H1 (cell line): ENCODE data around the gene PHF14. TPM values are rescaled to one million over a fixed set of nuclear protein-coding genes. Genes with fewer than 3 reads are reported as not detected.

Experiments
- CTCF ChIA-PET: fragments of 300-600 bp; sonication (Branson Sonifier 250); formaldehyde crosslinking; loops from one replicate; lab custom pipeline; 2021; ENCODE audit not compliant: partially characterized antibody; lab: Charles Lee
- POLR2A ChIA-PET: fragments of 300-600 bp; sonication (Branson Sonifier 250); formaldehyde crosslinking; loops from one replicate; lab custom pipeline; 2021; ENCODE audit warnings: inconsistent platforms; ENCODE audit not compliant: partially characterized antibody; lab: Charles Lee
- DNase-seq, 2 experiments: peaks; one replicate each; pipeline versions ENCODE4 v3.0.0 to v3.0.0-alpha.2; 2010 to 2022; ENCODE audit warnings: low spot score in 2 of 2, low read depth in 1 of 2, mixed read lengths in 1 of 2
- FAIRE-seq: peaks from 2 replicates; lab custom pipeline; 2011; peaks lifted over from hg19 to GRCh38; lab: Jason Lieb, UNC
- H2AFZ ChIP-seq: 2 replicates; pipeline ENCODE4 v1.8.1; 2012; ENCODE audit warnings: low read length, inconsistent platforms
- H2AK5ac ChIP-seq: 2 replicates; pipeline ENCODE4 v1.6.1; 2013; ENCODE audit warnings: low read depth, low read length
- H2BK120ac ChIP-seq: replicated peaks from 2 replicates; pipeline ENCODE3; 2013; ENCODE audit warnings: low read depth, low read length, inconsistent platforms
- H2BK12ac ChIP-seq: 2 replicates; pipeline ENCODE4 v1.6.1; 2013; ENCODE audit warnings: low read depth, low read length
- H2BK15ac ChIP-seq: 2 replicates; pipeline ENCODE4 v1.6.1; 2013; ENCODE audit warnings: low read length
- H2BK20ac ChIP-seq: 2 replicates; pipeline ENCODE4 v1.6.1; 2013; ENCODE audit warnings: low read length
- H2BK5ac ChIP-seq: 2 replicates; pipeline ENCODE4 v1.6.1; 2013; ENCODE audit warnings: low read depth, low read length
- H3K14ac ChIP-seq: 2 replicates; pipeline ENCODE4 v1.6.1; 2013; ENCODE audit warnings: inconsistent platforms; ENCODE audit not compliant: insufficient read length
- H3K18ac ChIP-seq: 2 replicates; pipeline ENCODE4 v1.6.1; 2013; ENCODE audit warnings: low read length; ENCODE audit errors: extremely low read depth
- H3K23ac ChIP-seq: 2 replicates; pipeline ENCODE4 v1.6.1; 2013; ENCODE audit warnings: inconsistent platforms; ENCODE audit not compliant: insufficient read length
- H3K23me2 ChIP-seq: 2 replicates; pipeline ENCODE4 v1.6.1; 2013; ENCODE audit warnings: low read depth, low read length
- H3K27ac ChIP-seq: 2 replicates; pipeline ENCODE4 v1.6.1; 2011; ENCODE audit warnings: low read depth, low read length, inconsistent platforms
- H3K27me3 ChIP-seq, 4 experiments: replicated peaks in 1 of 4; 1 replicate in 1 of 4; 2 replicates in 3 of 4; pipeline versions ENCODE4 v1.6.1 to v1.8.1; 2011 to 2013; ENCODE audit warnings: low read length in 3 of 4, mild to moderate bottlenecking in 3 of 4, inconsistent platforms in 2 of 4, mixed read lengths in 2 of 4, moderate library complexity in 1 of 4; ENCODE audit not compliant: control insufficient read depth in 3 of 4, insufficient read depth in 3 of 4; ENCODE audit errors: extremely low read depth in 1 of 4
- H3K36me3 ChIP-seq, 4 experiments: 2 replicates each; pipeline versions ENCODE4 v1.6.1 to v1.8.1; 2011 to 2013; ENCODE audit warnings: mild to moderate bottlenecking in 4 of 4, low read length in 3 of 4, moderate library complexity in 2 of 4, control low read depth in 1 of 4, inconsistent platforms in 1 of 4; ENCODE audit not compliant: insufficient read depth in 4 of 4, control insufficient read depth in 2 of 4
- H3K4ac ChIP-seq: replicated peaks from 2 replicates; pipeline ENCODE3; 2013; ENCODE audit warnings: low read length, low read depth, mixed read lengths, inconsistent platforms; ENCODE audit not compliant: insufficient read length
- H3K4me1 ChIP-seq, 4 experiments: replicated peaks in 1 of 4; 1 replicate in 1 of 4; 2 replicates in 3 of 4; pipeline versions ENCODE4 v1.6.1 to v1.8.1; 2011 to 2013; ENCODE audit warnings: low read length in 3 of 4, inconsistent platforms in 2 of 4, mixed read lengths in 1 of 4; ENCODE audit not compliant: insufficient read depth in 4 of 4, control insufficient read depth in 3 of 4
- H3K4me2 ChIP-seq, 2 experiments: 2 replicates each; pipeline versions ENCODE4 v1.6.1 to v1.8.1; 2011 to 2013; ENCODE audit warnings: low read depth in 2 of 2, low read length in 2 of 2, control low read depth in 1 of 2, inconsistent platforms in 1 of 2, mild to moderate bottlenecking in 1 of 2; ENCODE audit not compliant: insufficient read depth in 1 of 2
- H3K4me3 ChIP-seq, 4 experiments: fragments of 200-600, 300-600 bp in 1 of 4; sonication (generic), shearing (Covaris generic), sonication (Bioruptor Twin) in 1 of 4; 2 replicates each; pipeline versions ENCODE4 v1.5.1 to v1.8.1; 2011 to 2016; ENCODE audit warnings: low read length in 4 of 4, low read depth in 3 of 4, control low read depth in 2 of 4, inconsistent platforms in 2 of 4, mild to moderate bottlenecking in 2 of 4, mixed read lengths in 1 of 4, moderate library complexity in 1 of 4; ENCODE audit not compliant: insufficient read depth in 2 of 4; ENCODE audit errors: extremely low read depth in 1 of 4
- H3K56ac ChIP-seq: replicated peaks from 2 replicates; pipeline ENCODE3; 2013; ENCODE audit warnings: low read depth, mild to moderate bottlenecking, mixed read lengths, low read length, inconsistent platforms; ENCODE audit not compliant: insufficient read length
- H3K79me1 ChIP-seq: 2 replicates; pipeline ENCODE4 v1.6.1; 2013; ENCODE audit warnings: low read depth, low read length, control low read depth
- H3K79me2 ChIP-seq, 2 experiments: 2 replicates each; pipeline versions ENCODE4 v1.6.1 to v1.8.1; 2012 to 2013; ENCODE audit warnings: low read length in 2 of 2, mild to moderate bottlenecking in 2 of 2, inconsistent platforms in 1 of 2; ENCODE audit not compliant: insufficient read depth in 2 of 2, control insufficient read depth in 1 of 2
- H3K9ac ChIP-seq, 4 experiments: replicated peaks in 1 of 4; 1 replicate in 1 of 4; 2 replicates in 3 of 4; pipeline versions ENCODE4 v1.6.1 to v1.8.1; 2011 to 2013; ENCODE audit warnings: low read depth in 3 of 4, low read length in 3 of 4, control low read depth in 2 of 4, mild to moderate bottlenecking in 2 of 4, moderate library complexity in 2 of 4, inconsistent platforms in 1 of 4; ENCODE audit errors: extremely low read depth in 1 of 4
- H3K9me3 ChIP-seq, 2 experiments: 2 replicates each; pipeline versions ENCODE4 v1.6.1 to v1.8.1; 2012 to 2013; ENCODE audit warnings: mild to moderate bottlenecking in 2 of 2, moderate library complexity in 2 of 2, control low read depth in 1 of 2, inconsistent platforms in 1 of 2, low read depth in 1 of 2, low read length in 1 of 2, mixed read lengths in 1 of 2; ENCODE audit not compliant: insufficient read depth in 2 of 2
- H4K20me1 ChIP-seq, 2 experiments: replicated peaks in 1 of 2; 2 replicates each; pipeline versions ENCODE3 to v1.8.1; 2011 to 2013; ENCODE audit warnings: inconsistent platforms in 2 of 2, low read length in 2 of 2, mild to moderate bottlenecking in 1 of 2; ENCODE audit not compliant: insufficient read depth in 2 of 2, control insufficient read depth in 1 of 2
- H4K5ac ChIP-seq: 2 replicates; pipeline ENCODE4 v1.6.1; 2013; ENCODE audit warnings: low read length, low read depth, mixed read lengths, inconsistent platforms; ENCODE audit not compliant: insufficient read length
- H4K8ac ChIP-seq: 2 replicates; pipeline ENCODE4 v1.8.0; 2013; ENCODE audit warnings: mild to moderate bottlenecking, moderate library complexity, low read length, inconsistent platforms; ENCODE audit not compliant: insufficient read depth; ENCODE audit errors: extremely low read depth
- H4K91ac ChIP-seq: replicated peaks from 2 replicates; pipeline ENCODE3; 2013; ENCODE audit warnings: low read length, mixed read lengths, inconsistent platforms; ENCODE audit not compliant: insufficient read length
- BACH1 ChIP-seq: IDR thresholded peaks from 2 replicates; pipeline ENCODE4 v1.6.1; 2012; ENCODE audit warnings: low read length, improper control_type of control experiment
- SIN3A ChIP-seq, 2 experiments: IDR thresholded peaks in 1 of 2; conservative IDR thresholded peaks in 1 of 2; 2 replicates each; pipeline ENCODE4 v1.6.1; 2011 to 2012; ENCODE audit warnings: low read length in 2 of 2, improper control_type of control experiment in 1 of 2, low read depth in 1 of 2, mild to moderate bottlenecking in 1 of 2
- SUZ12 ChIP-seq: fragments of 200-600 bp; sonication (generic); IDR thresholded peaks from 2 replicates; pipeline ENCODE4 v1.6.1; 2012; ENCODE audit warnings: mild to moderate bottlenecking, inconsistent platforms, low read length, moderate library complexity, mixed read lengths
- YY1 ChIP-seq: IDR thresholded peaks from 2 replicates; pipeline ENCODE4 v1.6.1; 2011; ENCODE audit warnings: low read depth, mild to moderate bottlenecking, low read length
- WGBS, 2 experiments: shearing (Covaris generic) in 1 of 2; methylation state at CpG; one replicate each; pipeline versions ENCODE4 v1.1.6 to v1.1.7; 2013 to 2015; ENCODE audit warnings: low lambda C conversion rate in 2 of 2, mixed read lengths in 2 of 2, inconsistent platforms in 1 of 2, low coverage in 1 of 2, missing lambda C conversion rate in 1 of 2; ENCODE audit not compliant: insufficient replicate concordance in 2 of 2, insufficient coverage in 1 of 2, insufficient read length in 1 of 2; ENCODE audit errors: extremely low coverage in 1 of 2, missing lambda C conversion rate in 1 of 2; 5-methylcytosine and 5-hydroxymethylcytosine counted together
- polyA plus RNA-seq, 7 experiments: library from polyadenylated mRNA; depleted of rRNA in 3 of 7; stranded (reverse) in 5 of 7; unstranded in 2 of 7; fragments of >200 nt in 5 of 7; fragments of 200-250 nt in 2 of 7; gene quantifications; 1 replicate in 5 of 7; 2 replicates in 1 of 7; 4 replicates in 1 of 7; pipeline versions ENCODE4 v1.2.1 to v1.2.3, GENCODE V29; 2011 to 2013; ENCODE audit warnings: missing spikeins in 2 of 7, mixed read lengths in 2 of 7
- total RNA-seq: library from RNA; stranded (reverse); fragmentation: NEBNext Ultra II Directional; extraction: Animal tissue kit (Norgen Biotek cat#: 25700); gene quantifications from 2 replicates; pipeline ENCODE4 v1.2.1, GENCODE V29; 2021

Gene PHF14
- total and polyA plus RNA-seq, 2 of the 8 experiments (the other 6 are each of a cell fraction or from before 2014, with no cell fraction given), result 17.9 to 70.6 TPM

GRCh38 chr7:11213266-11213665, 239.6 kb downstream of the PHF14 start:
- no peak overlapping the region for H2BK15ac ChIP-seq

More at GRCh38 chr7:11213266-11213665, 239.6 kb downstream of the PHF14 start:
- H2BK12ac ChIP-seq, result no peak overlapping the region
- no peaks in the 10 kb centered on the region for H3K79me2 ChIP-seq
- ChIA-PET POLR2A (no interaction called here), CTCF (interaction anchor here (0.7 to 4.5 kb wide), 10 partner anchors 10 to 272 kb away, joined by 3 to 37 read pairs (median 4); no protein-coding TSS in a partner anchor)
- no peak overlapping the region for H4K5ac ChIP-seq
- H3K79me1 ChIP-seq, result no peaks in the 10 kb centered on the region
- no peaks in the 10 kb centered on the region for H3K9me3 ChIP-seq
- no peaks in the 10 kb centered on the region for H4K20me1 ChIP-seq
- H4K91ac ChIP-seq, result no peak overlapping the region
- H3K27me3 ChIP-seq, result peaks cover 0 to 1% (median 0%) of the 10 kb centered on the region in 4 experiments; a peak in 1 of 7 replicates
- no peak overlapping the region for H2AK5ac ChIP-seq
- H3K9ac ChIP-seq, result no peak overlapping the region
- 77% methylated on average over 1 of the region's 1 CpG; no CpG with 5 or more reads in 1 of the 2 experiments for WGBS, 2 experiments
- H4K8ac ChIP-seq, result no peak overlapping the region
- no peak for FAIRE-seq
- H3K14ac ChIP-seq, result no peak overlapping the region
- no peak overlapping the region for H2BK5ac ChIP-seq
- no peak overlapping the region for H2BK20ac ChIP-seq
- TF ChIP-seq SUZ12 (no peak), SIN3A (conservative IDR thresholded peaks at IDR 0.05 in 1 of 2, IDR thresholded peaks at IDR 0.05 in 1 of 2; ENCODE audit: low read depth in 1 of 2, low read length in 2 of 2) (no peak), BACH1 (no peak), YY1 (no peak)
- H3K23me2 ChIP-seq, result no peaks in the 10 kb centered on the region; the same call in 1 of the 2 replicates
- H3K56ac ChIP-seq, result no peak overlapping the region
- H3K4me3 ChIP-seq, result no peak overlapping the region
- no peaks in the 10 kb centered on the region for H3K36me3 ChIP-seq
- H2AFZ ChIP-seq, result no peak overlapping the region
- no peak overlapping the region for H3K18ac ChIP-seq
- no peak overlapping the region for H3K27ac ChIP-seq
- peaks cover 0 to 3% (median 0%) of the 10 kb centered on the region in 4 experiments; a peak in 1 of 7 replicates for H3K4me1 ChIP-seq
- no peak overlapping the region for H3K4ac ChIP-seq
- no peak for DNase-seq
- no peak overlapping the region for H3K23ac ChIP-seq
- H3K4me2 ChIP-seq, result no peak overlapping the region
- no peak overlapping the region for H2BK120ac ChIP-seq
